ENCODE results near the gene LENEP. TPM values are rescaled to one million over a fixed set of nuclear protein-coding genes. Genes with fewer than 3 reads are reported as not detected.

The LENEP gene
- total RNA-seq, 1 experiment from 2014 or later, result 1.3 TPM

DNA sequence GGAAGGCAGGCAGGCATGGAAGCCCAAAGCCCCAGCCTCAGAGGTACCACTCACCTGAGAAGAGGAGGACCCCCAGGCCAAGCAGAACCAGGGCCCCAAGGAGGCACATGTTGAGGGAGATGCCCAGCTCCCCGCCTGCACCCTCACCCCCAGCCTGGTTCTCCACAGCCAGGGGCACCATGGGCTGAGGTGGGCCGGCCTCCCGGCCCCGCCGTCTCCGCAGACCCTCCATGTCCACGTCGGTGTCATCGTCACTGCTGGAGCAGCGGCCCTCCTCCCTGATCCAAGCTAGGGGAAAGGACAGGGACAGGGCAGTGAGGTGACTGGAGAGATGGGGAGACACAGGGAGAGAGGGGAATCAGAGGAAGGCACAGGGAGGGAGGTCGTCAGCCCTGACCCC lies 45.3 kb upstream of the LENEP start:
- H3K4me2 ChIP-seq, result no peak overlapping the region
- no peak overlapping the region for H3K4me3 ChIP-seq
- ChIA-PET CTCF (interaction anchor here (0.5 kb wide), 1 partner anchor 598 kb away, joined by 3 read pairs; no protein-coding TSS in a partner anchor), POLR2A (ENCODE audit: unreplicated experiment) (no interaction called here)
- intact Hi-C loops (cut with micrococcal nuclease; ENCODE audit: unreplicated experiment), result no loop called here
- H3K36me3 ChIP-seq (ENCODE audit: low read depth), result no peaks in the 10 kb centered on the region
- DNase-seq, result no peak
- no peak overlapping the region for H3K27ac ChIP-seq
- H3K9me3 ChIP-seq (ENCODE audit: insufficient read depth, low read depth), result no peaks in the 10 kb centered on the region
- H3K9me2 ChIP-seq (ENCODE audit: insufficient read depth), result no peaks in the 10 kb centered on the region
- H4K20me1 ChIP-seq (ENCODE audit: insufficient read depth), result no peaks in the 10 kb centered on the region
- H3K4me1 ChIP-seq (replicated peaks; ENCODE audit: insufficient read depth), result no peaks in the 10 kb centered on the region
- no peaks in the 10 kb centered on the region for H3F3A ChIP-seq (ENCODE audit: insufficient read depth, low read depth)
- H3K79me2 ChIP-seq (ENCODE audit: low read depth), result no peaks in the 10 kb centered on the region
- no peak for TF ChIP-seq EZH2 (IDR thresholded peaks at IDR 0.05; ENCODE audit: low read depth)
- TF ChIP-seq, protein P1, sequence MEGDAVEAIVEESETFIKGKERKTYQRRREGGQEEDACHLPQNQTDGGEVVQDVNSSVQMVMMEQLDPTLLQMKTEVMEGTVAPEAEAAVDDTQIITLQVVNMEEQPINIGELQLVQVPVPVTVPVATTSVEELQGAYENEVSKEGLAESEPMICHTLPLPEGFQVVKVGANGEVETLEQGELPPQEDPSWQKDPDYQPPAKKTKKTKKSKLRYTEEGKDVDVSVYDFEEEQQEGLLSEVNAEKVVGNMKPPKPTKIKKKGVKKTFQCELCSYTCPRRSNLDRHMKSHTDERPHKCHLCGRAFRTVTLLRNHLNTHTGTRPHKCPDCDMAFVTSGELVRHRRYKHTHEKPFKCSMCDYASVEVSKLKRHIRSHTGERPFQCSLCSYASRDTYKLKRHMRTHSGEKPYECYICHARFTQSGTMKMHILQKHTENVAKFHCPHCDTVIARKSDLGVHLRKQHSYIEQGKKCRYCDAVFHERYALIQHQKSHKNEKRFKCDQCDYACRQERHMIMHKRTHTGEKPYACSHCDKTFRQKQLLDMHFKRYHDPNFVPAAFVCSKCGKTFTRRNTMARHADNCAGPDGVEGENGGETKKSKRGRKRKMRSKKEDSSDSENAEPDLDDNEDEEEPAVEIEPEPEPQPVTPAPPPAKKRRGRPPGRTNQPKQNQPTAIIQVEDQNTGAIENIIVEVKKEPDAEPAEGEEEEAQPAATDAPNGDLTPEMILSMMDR (conservative IDR thresholded peaks at IDR 0.05), result no peak
- no peaks in the 10 kb centered on the region for H3K27me3 ChIP-seq (ENCODE audit: insufficient read depth, low read depth)
- H2AFZ ChIP-seq, result no peak overlapping the region
- no TSS peak for BruUV-seq (replicated peaks)

DNA sequence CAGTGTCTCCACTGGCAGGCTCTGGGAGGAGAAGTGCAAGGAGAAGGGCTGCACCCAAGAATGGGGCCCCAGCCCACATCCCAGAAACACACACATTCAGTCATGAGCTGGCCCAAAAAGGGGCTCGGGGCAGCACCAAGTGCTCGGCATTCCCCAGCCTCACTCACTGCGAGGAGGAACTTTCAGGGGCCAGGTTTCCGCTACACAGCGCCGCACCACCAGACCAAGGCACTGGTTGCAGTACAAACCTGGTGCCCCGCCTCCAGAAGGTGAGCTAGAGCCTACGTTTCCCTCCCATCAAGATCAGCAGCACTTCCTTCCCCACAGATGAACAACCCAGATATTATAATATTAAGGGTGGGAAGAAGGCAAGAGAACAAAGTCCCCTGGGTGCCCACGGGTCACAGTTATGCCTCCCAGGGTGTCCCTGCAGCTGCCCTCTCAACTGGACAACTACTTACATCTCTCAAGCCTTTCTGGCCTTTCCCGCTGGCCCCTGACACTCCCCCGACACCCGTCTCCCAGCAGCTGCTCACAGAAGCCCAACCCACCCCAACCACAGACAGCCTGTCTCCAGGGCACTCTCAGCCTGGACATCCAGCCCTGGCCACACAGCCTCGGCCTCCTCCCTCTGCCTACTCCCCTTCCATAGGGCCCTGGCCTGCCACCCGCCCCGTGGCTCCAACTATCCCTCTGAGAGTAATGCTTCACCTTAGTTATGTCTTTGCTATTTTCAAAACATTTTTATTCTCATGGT lies 41.3 kb upstream of the LENEP start:
- ChIA-PET POLR2A (ENCODE audit: unreplicated experiment) (no interaction called here), CTCF (no interaction called here)
- no peak for DNase-seq
- no peaks in the 10 kb centered on the region for H3K27me3 ChIP-seq (ENCODE audit: insufficient read depth, low read depth)
- no peak overlapping the region for H3K4me2 ChIP-seq
- peaks cover 7% of the 10 kb centered on the region; the same call in 1 of the 2 replicates for H3F3A ChIP-seq (ENCODE audit: insufficient read depth, low read depth)
- no peaks in the 10 kb centered on the region for H4K20me1 ChIP-seq (ENCODE audit: insufficient read depth)
- no peaks in the 10 kb centered on the region for H3K9me3 ChIP-seq (ENCODE audit: insufficient read depth, low read depth)
- no TSS peak for BruUV-seq (replicated peaks)
- H3K4me3 ChIP-seq, result no peak overlapping the region
- no peaks in the 10 kb centered on the region for H3K79me2 ChIP-seq (ENCODE audit: low read depth)
- H3K27ac ChIP-seq, result no peak overlapping the region
- peaks cover 8% of the 10 kb centered on the region; the same call in 1 of the 2 replicates for H3K4me1 ChIP-seq (replicated peaks; ENCODE audit: insufficient read depth)
- intact Hi-C loops (cut with micrococcal nuclease; ENCODE audit: unreplicated experiment), result no loop called here
- TF ChIP-seq EZH2 (IDR thresholded peaks at IDR 0.05; ENCODE audit: low read depth), result no peak
- TF ChIP-seq, protein P1 (conservative IDR thresholded peaks at IDR 0.05), result no peak
- no peak overlapping the region for H2AFZ ChIP-seq
- H3K9me2 ChIP-seq (ENCODE audit: insufficient read depth), result no peaks in the 10 kb centered on the region
- no peaks in the 10 kb centered on the region for H3K36me3 ChIP-seq (ENCODE audit: low read depth)

DNA sequence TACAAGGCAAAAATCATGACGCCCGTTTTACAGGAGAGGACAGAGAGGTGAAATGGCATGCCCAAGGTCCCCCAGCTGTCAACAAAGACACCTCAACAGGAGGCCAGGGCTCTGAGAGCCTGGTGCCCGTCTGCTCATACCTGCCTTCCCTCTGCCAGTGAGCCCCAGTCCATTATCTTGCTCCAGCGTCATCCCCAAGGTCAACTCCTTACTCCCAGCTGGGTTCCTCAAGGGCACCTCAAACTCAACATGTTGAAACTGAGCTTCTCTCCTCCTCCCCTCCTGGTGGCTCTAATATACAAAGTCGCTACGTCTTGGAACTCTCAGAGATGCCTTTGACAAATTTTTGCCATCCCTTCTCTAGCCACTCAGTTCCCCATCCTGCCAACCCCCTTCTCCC lies 40.7 kb upstream of the LENEP start:
- Histone ChIP-seq H3F3A (ENCODE audit: insufficient read depth, low read depth) (peaks cover 7% of the 10 kb centered on the region; the same call in 1 of the 2 replicates), H3K27me3 (ENCODE audit: insufficient read depth, low read depth) (no peaks in the 10 kb centered on the region), H3K4me2 (no peak overlapping the region), H3K36me3 (ENCODE audit: low read depth) (no peaks in the 10 kb centered on the region), H2AFZ (no peak overlapping the region), H3K27ac (no peak overlapping the region), H3K79me2 (ENCODE audit: low read depth) (no peaks in the 10 kb centered on the region), H3K4me1 (replicated peaks; ENCODE audit: insufficient read depth) (peaks cover 8% of the 10 kb centered on the region; the same call in 1 of the 2 replicates), H3K9me2 (ENCODE audit: insufficient read depth) (no peaks in the 10 kb centered on the region), H3K4me3 (no peak overlapping the region), H3K9me3 (ENCODE audit: insufficient read depth, low read depth) (no peaks in the 10 kb centered on the region), H4K20me1 (ENCODE audit: insufficient read depth) (no peaks in the 10 kb centered on the region)
- BruUV-seq (replicated peaks), result no TSS peak
- intact Hi-C loops (cut with micrococcal nuclease; ENCODE audit: unreplicated experiment), result no loop called here
- POLR2A ChIA-PET (ENCODE audit: unreplicated experiment), result no interaction called here
- CTCF ChIA-PET, result no interaction called here
- DNase-seq, result no peak
- no peak for TF ChIP-seq EZH2 (IDR thresholded peaks at IDR 0.05; ENCODE audit: low read depth)
- TF ChIP-seq, protein P1 (conservative IDR thresholded peaks at IDR 0.05), result no peak
